ENCODE measurements around the gene COMTD1.

DNA sequence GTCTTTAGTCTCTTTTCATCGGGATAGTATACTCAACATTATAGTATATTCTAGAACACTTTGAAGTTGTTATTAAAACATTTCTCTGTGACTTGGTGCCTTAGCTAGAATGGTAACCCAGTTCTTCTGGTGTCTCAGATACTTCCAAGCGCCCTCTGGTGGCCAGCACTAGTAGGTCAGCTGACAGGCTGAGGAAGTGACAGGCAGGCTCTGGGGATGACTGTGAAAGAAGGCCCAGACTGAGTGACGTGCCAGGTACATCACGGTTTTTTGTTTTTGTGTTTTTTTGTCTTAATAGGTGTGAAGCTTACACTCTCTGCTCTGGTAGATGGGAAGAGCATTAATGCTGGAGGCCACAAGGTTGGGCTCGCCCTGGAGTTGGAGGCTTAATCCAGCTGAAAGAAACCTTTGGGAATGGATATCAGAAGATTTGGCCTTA lies 5.1 kb downstream of the COMTD1 start:
- no peak for TF ChIP-seq EZH2 (IDR thresholded peaks at IDR 0.05; ENCODE audit: insufficient read depth, poor library complexity, severe bottlenecking)
- TF ChIP-seq EZH2phosphoT487 (IDR thresholded peaks at IDR 0.05; ENCODE audit: insufficient read depth, low read depth): no peak
